Subcutaneous adipose tissue (tissue), 4 donors: ENCODE data around the gene CERS1. TPM values are rescaled to one million over a fixed set of nuclear protein-coding genes. Genes with fewer than 3 reads are reported as not detected.

Experiments
- total RNA-seq, 4 donors: library from RNA; depleted of rRNA; stranded (reverse); fragments of >200 nt; gene quantifications; one replicate each; pipeline ENCODE4 v1.1.0, GENCODE V29; 2016
- TF ChIP-seq, protein P1 (sequence below): fragments of 450-650 bp; IDR thresholded peaks from one replicate; pipeline ENCODE4 v1.5.1; 2016; ENCODE audit warnings: low read depth, mild to moderate bottlenecking, control low read depth, antibody characterized with exemption, moderate library complexity

CERS1 gene
- total RNA-seq, 4 donors from 2014 or later = not detected

DNA sequence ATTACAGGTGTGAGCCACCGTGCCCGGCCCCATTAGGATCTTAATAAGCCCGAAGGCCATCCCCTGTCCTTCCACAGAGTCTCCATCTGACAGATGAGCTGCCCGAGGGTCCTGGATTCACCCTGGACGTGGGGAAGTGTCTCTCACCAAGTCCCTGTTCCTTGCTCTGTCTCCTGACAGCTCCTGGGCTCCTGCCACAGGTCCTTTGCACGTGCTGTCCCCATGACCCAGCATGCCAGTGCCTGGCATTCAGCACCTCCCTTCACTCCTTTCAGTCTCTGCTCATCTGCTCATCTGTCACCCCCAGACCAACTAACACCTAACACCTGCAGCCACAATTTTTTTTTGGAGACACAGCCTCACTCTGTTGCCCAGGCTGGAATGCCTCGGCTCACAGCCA, 14.5 kb downstream of the CERS1 start:
- TF ChIP-seq, protein P1, sequence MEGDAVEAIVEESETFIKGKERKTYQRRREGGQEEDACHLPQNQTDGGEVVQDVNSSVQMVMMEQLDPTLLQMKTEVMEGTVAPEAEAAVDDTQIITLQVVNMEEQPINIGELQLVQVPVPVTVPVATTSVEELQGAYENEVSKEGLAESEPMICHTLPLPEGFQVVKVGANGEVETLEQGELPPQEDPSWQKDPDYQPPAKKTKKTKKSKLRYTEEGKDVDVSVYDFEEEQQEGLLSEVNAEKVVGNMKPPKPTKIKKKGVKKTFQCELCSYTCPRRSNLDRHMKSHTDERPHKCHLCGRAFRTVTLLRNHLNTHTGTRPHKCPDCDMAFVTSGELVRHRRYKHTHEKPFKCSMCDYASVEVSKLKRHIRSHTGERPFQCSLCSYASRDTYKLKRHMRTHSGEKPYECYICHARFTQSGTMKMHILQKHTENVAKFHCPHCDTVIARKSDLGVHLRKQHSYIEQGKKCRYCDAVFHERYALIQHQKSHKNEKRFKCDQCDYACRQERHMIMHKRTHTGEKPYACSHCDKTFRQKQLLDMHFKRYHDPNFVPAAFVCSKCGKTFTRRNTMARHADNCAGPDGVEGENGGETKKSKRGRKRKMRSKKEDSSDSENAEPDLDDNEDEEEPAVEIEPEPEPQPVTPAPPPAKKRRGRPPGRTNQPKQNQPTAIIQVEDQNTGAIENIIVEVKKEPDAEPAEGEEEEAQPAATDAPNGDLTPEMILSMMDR = no peak

DNA sequence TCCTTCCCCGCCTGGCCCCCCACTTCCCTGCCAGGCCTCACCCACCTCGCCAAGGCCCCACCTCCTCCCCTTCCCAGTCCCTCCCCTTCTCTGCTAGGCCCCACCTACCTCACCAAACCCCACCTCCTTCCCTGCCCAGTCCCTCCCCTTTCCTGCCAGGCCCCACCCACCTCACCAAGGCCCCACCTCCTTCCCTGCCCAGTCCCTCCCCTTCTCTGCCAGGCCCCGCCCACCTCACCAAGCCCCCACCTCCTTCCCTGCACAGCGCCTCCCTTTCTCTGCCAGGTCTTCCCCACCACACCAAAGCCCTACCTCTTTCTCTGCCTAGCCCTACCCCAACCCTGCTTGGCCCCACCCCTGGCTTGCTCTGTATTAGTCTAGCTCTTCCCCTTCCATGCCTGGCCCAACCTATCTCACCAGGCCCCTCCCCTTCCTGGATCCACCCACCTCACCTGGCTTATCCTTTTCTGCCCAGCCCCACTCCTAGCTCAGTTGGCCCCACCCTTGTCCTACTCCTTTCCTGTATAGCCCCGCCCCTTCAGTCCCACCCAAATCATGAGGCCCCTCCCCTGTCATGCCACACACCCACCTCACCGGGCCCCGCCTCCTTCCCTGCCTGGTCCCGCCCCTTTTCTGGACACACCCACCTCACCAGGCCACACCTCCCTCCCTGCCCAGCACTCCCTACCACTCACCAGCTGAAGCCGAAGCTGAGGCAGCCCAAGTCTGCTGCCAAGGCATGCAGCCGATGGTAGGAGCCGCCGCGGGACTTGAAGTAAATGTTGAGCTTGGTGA, 16.2 kb downstream of the CERS1 start:
- TF ChIP-seq, protein P1 = no peak

DNA sequence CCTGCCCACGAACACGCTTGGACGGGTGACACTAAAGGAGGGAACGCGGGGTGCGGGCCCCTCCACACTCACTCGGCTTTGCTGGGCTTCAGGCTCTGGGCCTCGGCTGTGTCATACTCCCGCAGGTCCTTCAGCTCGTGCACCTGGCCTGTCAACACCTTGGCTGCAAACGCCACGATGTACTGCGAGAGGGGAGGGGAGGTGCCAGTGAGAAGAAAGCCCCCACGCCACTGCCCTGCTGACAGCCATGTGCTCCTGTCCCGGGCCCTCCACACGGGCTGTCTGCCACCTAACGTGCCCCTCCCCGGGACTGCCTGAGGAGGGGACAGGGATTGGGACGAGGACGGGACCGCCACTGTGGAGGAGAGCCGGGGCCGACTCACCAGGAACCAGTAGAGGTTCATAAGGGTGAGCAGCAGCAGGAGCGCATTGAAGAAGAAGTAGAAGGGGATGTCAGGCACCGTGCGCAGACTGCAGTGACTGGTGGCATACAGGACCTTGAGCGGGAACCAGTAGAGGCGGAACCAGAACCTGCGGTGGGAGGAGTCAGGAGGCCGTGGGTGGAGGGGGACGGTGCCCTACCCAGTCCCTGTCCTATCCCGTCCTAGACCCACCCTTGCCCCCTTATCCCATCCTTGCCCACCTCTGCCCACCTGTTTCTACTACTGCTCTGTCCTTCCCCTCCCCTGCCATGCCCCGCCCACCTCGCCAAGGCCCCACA, 16.9 kb downstream of the CERS1 start:
- TF ChIP-seq, protein P1 = no peak

DNA sequence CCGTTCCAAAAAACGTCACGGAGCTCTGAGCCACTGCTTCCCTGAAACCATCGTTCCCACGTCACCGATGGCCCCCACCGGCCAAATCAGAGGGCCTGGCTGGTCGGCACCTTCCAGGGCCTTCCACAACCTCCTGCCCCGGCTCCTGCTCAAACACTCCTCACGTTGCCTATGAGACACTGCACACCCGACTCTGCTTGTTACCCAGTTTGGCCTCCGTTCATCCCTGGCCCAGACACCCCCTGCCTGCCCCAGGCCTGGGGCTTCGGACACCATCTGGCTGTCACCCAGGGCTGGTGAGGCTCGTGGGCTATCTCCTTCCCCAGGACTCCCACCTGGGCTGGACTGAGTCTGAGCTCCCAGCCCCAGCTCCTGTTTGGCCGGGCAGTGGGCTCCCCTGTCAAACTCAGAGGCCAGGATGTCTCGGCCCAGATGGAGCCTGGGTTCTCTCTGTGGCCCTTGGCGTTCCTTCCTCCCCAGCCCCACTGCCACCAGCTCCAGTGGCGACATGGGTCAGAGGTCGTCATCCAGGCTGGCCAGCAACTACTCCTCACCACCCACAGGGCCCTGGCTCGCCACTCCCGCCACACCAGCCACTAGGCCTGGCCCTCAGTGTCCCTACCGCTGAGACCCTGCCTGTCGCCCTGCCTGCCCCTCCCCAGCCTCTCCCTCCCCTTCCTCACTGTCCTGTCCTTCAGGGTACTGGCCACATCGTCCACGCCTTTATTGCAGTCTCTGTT, 17.7 kb downstream of the CERS1 start:
- TF ChIP-seq, protein P1 = no peak

DNA sequence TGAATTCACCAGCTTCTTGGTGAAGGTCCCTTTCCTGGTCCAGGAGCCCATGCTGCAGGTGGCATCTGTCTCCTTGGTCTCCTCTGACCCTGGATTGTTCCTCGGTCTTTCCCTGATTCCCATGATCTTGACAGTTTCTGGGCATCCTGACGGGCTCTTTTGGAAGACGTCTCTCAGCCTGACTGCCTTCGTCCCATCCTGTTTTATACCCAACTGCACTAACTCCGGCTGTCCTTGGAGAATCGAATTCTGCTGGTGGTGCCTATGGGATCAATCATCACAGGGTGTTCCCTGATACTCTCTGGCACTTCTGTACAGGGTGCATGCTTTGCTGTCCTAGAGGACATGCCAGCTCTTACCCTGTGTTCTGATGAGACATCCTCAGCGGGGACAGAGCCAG, 19.1 kb downstream of the CERS1 start:
- TF ChIP-seq, protein P1 = no peak

DNA sequence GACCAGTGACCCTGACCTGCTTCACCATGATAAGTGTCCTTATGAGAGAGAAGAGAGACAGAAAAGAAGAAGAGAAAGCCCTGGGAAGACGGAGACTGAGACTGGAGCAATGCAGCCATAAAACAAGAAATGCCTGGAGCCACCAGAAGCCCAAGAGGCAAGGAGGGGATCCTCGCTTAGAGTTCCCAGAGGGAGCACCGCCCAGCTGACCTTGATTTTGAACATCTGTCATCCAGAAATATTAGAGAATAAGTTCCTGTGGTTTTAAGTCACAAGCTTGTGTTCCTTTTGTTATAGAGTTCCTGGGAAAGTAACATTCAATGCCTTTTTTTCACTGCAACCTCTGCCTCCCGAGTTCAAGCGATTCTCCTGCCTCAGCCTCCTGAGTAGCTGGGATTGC, 20.2 kb downstream of the CERS1 start:
- TF ChIP-seq, protein P1 = no peak

DNA sequence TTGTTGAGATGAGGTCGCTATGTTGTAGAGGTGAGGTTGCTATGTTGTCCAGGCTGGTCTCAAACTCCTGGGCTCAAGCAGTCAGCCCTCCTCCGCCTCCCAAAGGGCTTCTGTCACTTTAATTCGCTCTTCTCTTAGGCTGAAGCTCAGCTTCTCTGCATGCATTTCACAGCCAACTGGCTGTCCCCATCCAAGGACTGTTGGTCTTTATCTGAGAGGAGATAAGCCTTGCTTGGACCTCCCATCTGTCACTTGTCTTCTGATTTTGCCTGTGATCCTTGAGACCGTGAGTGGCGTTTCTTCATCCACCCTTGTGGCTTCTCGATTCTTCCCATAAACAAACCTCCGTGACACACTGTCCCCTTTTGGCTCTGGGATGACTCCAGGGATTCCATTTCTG, 24.4 kb downstream of the CERS1 start:
- TF ChIP-seq, protein P1 = no peak
